Uterus (tissue), 2 donors: ENCODE data around the gene CYB5B.

Experiments
- CTCF ChIP-seq, 4 experiments: fragments of 200-600 bp in 2 of 4; fragments of 450-650 bp in 2 of 4; sonication (generic) in 2 of 4; IDR thresholded peaks; one replicate each; pipeline ENCODE4 v1.5.1; 2016 to 2019; ENCODE audit warnings: antibody characterized with exemption in 4 of 4, mild to moderate bottlenecking in 2 of 4, moderate library complexity in 1 of 4
- POLR2A ChIP-seq, 2 donors: fragments of 450-650 bp; IDR thresholded peaks; one replicate each; pipeline ENCODE4 v1.6.1; 2016; ENCODE audit warnings: antibody characterized with exemption in 2 of 2, mild to moderate bottlenecking in 1 of 2, moderate library complexity in 1 of 2

GRCh38 chr16:69485816-69486215 is 61.4 kb downstream of the CYB5B start:
- no peak for TF ChIP-seq POLR2A (IDR thresholded peaks at IDR 0.05)
- TF ChIP-seq CTCF (IDR thresholded peaks at IDR 0.05) = no peak
